HG02623 (cell line): ENCODE measurements around the gene PRR23B.
"Not testable (repeated sequence)": the region's sequence is repeated elsewhere in the genome, so short reads cannot be mapped to it uniquely, and the experiment has no call there.

Experiments used
- ATAC-seq: cut with Tn5 transposase; IDR thresholded peaks from one replicate; pipeline ENCODE4 v1.9.1; 2021; ENCODE audit warnings: moderate library complexity; ENCODE audit not compliant: unreplicated experiment

The PRR23B gene

DNA sequence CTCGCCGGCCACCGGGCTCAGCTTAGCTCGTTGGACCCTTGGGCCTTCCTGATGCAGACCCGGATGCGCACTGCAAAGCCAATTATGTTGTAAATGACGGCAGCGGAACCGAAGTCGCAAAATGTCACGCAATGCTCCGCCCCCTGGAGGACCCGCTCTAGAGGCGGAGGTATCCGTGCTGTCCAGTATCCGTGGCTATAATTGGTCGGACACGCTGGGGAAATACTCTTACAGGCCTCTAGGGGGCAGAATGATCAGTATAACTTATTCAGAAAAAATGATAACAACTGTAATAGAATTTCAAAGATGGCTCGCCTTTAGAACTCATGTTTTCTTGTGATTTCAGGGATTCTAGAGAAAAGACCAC lies at the start of gene PRR23B:
TSS of gene PRR23B (minus strand) at position 59 of the 367 bp plus-strand sequence. CDS start 265 bp downstream, outside the sequence.
- ATAC-seq: no peak

DNA sequence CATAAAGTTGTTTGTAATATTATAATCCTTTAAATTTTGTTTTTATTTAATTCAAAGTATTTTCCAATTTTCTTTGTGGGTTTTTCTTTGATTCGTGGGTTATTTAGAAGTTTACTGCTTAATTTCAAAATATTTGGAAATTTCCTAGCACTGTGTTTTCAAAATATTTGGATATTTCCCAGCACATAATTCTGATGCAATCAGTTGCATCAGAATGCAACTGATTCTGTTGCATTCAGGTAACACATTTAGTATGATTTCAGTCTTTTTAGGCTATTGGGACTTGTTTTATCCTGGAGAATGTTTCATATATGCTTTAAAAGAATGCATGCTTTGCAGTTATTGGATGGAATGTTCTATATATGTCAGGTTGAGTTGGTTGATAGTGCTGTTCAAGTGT lies 42.2 kb upstream of the PRR23B start:
- ATAC-seq: no peak

GRCh38 chr3:139052802-139053600 lies 32.3 kb upstream of the PRR23B start:
- ATAC-seq: no peak

DNA sequence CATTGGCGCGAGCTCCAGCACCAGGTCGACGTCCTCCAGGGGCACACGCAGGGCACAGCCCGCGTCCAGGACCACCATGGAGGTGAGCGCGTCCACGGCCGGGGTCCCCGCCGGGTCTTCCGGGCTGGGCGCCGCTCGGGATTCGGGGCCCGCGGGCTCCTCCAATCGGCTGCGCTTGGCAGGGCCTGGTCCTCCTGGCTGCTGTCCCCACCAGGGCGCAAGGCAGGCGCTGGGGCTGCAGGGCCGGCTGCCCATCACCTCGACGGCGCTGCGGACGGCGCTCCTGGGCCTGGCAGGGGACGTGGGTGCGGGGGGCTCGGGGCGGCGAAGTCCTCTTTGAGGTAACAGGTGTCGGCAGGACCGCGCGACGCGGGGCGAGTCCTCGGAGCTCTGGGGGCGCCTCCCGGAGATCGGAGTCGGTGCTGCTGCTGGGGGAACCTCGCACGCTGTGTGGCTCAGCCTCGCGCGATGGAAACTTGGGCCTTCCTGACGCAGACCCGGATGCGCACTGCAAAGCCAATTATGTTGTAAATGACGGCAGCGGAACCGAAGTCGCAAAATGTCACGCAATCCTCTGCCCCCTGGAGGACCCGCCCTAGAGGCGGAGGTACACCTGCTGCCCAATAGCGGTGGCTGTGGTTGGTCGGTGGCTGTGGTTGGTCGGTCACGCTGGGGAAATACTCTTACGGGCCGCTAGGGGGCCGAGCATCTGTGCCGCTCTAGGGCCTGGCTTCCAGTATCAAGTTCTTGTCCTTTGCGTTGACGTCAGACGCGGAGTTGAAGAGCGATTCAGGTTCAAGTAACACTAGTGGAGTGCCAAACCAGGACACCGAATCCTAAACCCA lies 23.9 kb upstream of the PRR23B start, which contains the start of gene PRR23C:
TSS of gene PRR23C (minus strand) at position 527 of the 845 bp plus-strand sequence. CDS start at position 255, 272 bp downstream.
- no peak for ATAC-seq

GRCh38 chr3:139043554-139044365 lies 23.0 kb upstream of the PRR23B start:
- ATAC-seq: no peak

GRCh38 chr3:139037478-139037877 lies 16.8 kb upstream of the PRR23B start:
- no peak for ATAC-seq

DNA sequence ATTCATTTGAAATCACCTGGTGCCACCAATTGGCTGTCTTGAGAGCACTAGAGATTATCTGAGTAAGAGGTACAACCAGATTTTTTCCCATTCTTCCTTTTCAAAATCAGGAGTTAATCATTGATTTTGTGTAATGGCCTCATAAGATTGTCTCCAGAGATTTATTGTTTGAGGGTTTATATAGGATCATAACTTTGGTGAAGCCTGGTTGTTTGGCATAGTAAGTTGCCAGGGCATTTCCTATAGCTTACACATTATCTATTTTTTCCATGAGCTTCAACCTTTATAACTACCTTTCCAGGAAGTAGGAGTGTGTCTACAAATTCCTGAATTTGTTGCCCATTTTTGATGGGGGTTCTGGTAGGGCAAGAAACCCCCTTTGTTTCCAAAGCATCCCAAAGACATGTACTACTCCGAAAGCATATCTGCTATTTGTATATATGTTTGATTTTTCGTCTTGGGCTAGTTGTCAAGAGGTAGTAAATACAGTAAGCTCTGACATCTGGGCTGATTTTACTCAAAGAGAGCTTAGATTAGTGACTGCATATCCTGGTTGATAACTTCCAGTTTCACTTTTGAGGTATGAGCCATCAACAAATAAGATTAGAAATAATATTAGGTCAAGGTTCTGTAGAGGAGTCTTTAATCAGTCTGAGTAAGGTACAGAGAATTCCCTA lies 11.7 kb upstream of the PRR23B start:
- ATAC-seq: no peak

- not testable (repeated sequence) for ATAC-seq
These were observed 9.8 kb upstream of the PRR23B start for GRCh38 chr3:139030576-139030975.

- ATAC-seq: no peak
These were observed 4.2 kb upstream of the PRR23B start for GRCh38 chr3:139024968-139025367.

- ATAC-seq: no peak
These were observed 474 bp downstream of the PRR23B start for GRCh38 chr3:139020036-139020867.

- ATAC-seq: no peak
These were observed 4.2 kb downstream of the PRR23B start for GRCh38 chr3:139016430-139017048.

- ATAC-seq: no peak
These were observed 14.5 kb downstream of the PRR23B start, which contains the start of gene PRR23A for GRCh38 chr3:139006051-139006716. Gene PRR23A, minus strand, starts transcription at chr3:139006268. Its CDS starts 0 bp downstream, at chr3:139006268.

- no peak for ATAC-seq
These were observed 15.3 kb downstream of the PRR23B start for GRCh38 chr3:139005356-139005993.

- no peak for ATAC-seq
These were observed 25.0 kb downstream of the PRR23B start for GRCh38 chr3:138995706-138996105.

- no peak for ATAC-seq
These were observed 33.5 kb downstream of the PRR23B start for GRCh38 chr3:138987181-138987580.

- no peak for ATAC-seq
These were observed 34.8 kb downstream of the PRR23B start for GRCh38 chr3:138985932-138986331.

GRCh38 chr3:138984816-138985215 lies 35.9 kb downstream of the PRR23B start:
- ATAC-seq: no peak

- ATAC-seq: no peak
These were observed 44.7 kb downstream of the PRR23B start for GRCh38 chr3:138976047-138976446.
